ENCODE data around the gene HSPB7.
"Not testable (repeated sequence)": the region's sequence is repeated elsewhere in the genome, so short reads cannot be mapped to it uniquely, and the experiment has no call there.

The HSPB7 gene

DNA sequence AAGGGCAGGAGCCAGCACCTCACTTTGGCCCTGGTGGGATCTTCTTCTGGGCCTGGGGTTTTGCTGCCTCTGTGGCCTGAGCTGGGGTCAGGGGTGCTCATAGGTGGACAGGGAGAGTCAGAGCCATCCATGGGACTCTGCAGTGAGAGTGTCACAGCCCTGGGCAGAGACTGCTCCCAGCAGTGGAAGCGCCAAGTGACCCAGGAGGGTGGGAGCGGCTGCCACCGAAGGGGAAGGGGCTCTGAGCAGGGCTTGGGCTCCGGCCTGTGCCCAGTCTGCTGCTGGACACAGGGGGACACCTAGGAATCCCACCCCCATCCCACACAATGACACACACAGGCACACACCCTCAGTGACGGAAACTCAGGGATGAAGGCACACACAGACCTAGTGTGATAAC is 26.1 kb upstream of the HSPB7 start:
- FAIRE-seq (no peak), DNase-seq (ENCODE audit: insufficient read length, low spot score) (no peak)
- TF ChIP-seq, protein P1, sequence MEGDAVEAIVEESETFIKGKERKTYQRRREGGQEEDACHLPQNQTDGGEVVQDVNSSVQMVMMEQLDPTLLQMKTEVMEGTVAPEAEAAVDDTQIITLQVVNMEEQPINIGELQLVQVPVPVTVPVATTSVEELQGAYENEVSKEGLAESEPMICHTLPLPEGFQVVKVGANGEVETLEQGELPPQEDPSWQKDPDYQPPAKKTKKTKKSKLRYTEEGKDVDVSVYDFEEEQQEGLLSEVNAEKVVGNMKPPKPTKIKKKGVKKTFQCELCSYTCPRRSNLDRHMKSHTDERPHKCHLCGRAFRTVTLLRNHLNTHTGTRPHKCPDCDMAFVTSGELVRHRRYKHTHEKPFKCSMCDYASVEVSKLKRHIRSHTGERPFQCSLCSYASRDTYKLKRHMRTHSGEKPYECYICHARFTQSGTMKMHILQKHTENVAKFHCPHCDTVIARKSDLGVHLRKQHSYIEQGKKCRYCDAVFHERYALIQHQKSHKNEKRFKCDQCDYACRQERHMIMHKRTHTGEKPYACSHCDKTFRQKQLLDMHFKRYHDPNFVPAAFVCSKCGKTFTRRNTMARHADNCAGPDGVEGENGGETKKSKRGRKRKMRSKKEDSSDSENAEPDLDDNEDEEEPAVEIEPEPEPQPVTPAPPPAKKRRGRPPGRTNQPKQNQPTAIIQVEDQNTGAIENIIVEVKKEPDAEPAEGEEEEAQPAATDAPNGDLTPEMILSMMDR (IDR thresholded peaks at IDR 0.05; ENCODE audit: insufficient read depth, missing control alignments): no peak

- TF ChIP-seq, protein P1 (IDR thresholded peaks at IDR 0.05; ENCODE audit: insufficient read depth, missing control alignments): no peak
- no peak for DNase-seq (ENCODE audit: insufficient read length, low spot score)
- FAIRE-seq: no peak
These were observed 25.7 kb upstream of the HSPB7 start, which contains the start of gene CLCNKB for GRCh38 chr1:16043521-16043920. CLCNKB (plus strand) TSS chr1:16043782; CDS start chr1:16044493, 711 bp downstream.

- not testable (repeated sequence) for FAIRE-seq; DNase-seq (ENCODE audit: insufficient read length, low spot score)
These were observed 24.8 kb upstream of the HSPB7 start for GRCh38 chr1:16042654-16043053.

DNA sequence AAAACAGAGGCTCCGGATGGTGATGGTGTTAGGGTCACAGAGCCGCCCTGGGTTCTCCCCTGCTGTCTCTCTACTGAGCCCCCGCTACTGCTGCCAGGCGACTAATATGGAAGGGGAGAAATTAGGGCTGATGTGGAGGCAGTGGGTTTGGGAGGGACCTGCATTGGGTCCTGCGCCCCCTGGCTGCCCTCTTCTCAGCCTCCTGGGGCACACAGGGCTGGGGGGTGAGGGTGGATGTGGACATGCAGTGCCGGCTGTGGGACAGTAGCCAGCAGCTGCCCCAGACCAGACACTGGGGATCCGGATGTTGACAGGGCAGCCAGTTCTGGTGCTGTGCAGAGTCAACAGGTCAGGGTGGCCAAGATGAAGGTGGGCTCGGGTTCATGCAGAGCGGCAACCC is 24.3 kb upstream of the HSPB7 start:
- no peak for FAIRE-seq
- no peak for DNase-seq (ENCODE audit: insufficient read length, low spot score)
- TF ChIP-seq, protein P1 (IDR thresholded peaks at IDR 0.05; ENCODE audit: insufficient read depth, missing control alignments): no peak

DNA sequence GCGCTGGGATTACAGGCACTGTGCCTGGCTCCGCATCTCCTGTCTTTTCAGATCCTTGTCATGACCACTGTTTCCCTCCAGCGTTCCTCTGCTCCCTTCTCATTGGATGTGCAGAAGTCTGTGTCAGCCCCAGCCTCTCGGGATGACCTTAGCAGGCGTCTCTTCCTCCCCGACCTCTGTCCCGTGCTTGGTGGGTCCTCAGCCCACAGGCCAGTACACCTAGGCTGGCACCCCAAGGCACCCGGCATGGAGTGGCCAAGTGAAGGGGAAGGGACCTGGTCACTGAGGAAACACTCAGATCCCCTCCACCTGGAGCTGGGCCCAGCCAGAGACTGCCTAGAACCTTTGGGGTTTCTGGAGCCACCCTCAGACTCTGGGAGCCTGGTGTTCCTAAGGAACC is 23.4 kb upstream of the HSPB7 start:
- DNase-seq (ENCODE audit: insufficient read length, low spot score) (no peak), FAIRE-seq (no peak)
- TF ChIP-seq, protein P1 (IDR thresholded peaks at IDR 0.05; ENCODE audit: insufficient read depth, missing control alignments): no peak

DNA sequence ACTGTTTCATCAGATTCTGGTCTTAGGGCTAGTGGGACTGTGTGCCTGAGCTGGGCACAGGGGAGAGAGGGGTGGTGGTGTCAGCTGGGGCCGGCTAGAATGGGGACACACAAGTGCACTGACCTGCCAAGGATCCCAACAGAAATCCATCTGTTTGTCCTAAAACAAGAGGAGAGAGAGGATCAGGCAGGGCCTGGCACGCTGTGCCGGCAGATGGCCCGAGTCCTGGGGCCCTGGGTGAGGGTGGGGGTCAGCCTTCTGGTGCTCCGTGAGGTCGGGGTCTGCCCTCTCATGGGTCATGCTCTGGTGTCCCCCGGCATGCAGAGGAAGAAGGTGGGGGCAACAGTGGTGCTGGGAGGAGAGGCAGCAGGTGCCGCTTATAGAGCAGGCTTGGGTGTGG is 22.0 kb upstream of the HSPB7 start:
- not testable (repeated sequence) for FAIRE-seq

DNA sequence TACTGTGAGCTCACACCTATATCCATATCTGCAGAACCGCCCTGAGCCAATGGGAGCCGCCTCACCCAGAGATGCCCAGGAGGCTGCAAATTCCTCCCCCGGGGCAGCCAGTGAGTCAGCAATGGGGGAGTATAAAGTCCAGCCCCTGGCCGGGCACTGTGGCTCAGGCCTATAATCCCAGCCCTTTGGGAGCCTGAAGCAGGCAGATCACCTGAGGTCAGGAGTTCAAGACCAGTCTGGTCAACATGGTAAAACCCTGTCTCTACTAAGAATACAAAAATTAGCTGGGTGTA is 20.7 kb upstream of the HSPB7 start:
- TF ChIP-seq, protein P1 (IDR thresholded peaks at IDR 0.05; ENCODE audit: insufficient read depth, missing control alignments): no peak
- DNase-seq (ENCODE audit: insufficient read length, low spot score) (no peak), FAIRE-seq (no peak)

More for the DNA sequence above, 22.0 kb upstream of the HSPB7 start:
- not testable (repeated sequence) for DNase-seq (ENCODE audit: insufficient read length, low spot score)

DNA sequence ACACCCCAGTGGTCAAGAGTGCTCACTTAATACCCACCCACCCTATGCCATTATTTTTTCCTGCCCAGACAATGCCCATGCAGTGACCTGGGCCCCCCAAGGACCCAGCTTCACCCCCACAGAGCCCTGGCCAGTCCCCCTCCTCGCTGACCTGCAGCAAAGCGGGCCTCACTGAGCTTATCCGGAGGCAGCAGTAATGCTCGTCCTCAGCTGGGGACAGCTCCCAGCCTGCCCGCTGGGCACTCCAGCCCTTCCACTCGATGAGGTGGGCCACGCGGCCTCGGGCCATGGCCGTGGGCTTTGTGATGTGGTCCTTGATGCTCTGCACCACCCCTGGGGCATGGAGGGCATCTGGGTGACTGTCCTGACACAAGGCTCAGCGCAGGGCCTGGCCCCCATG is 18.6 kb upstream of the HSPB7 start:
- FAIRE-seq: not testable (repeated sequence)

DNA sequence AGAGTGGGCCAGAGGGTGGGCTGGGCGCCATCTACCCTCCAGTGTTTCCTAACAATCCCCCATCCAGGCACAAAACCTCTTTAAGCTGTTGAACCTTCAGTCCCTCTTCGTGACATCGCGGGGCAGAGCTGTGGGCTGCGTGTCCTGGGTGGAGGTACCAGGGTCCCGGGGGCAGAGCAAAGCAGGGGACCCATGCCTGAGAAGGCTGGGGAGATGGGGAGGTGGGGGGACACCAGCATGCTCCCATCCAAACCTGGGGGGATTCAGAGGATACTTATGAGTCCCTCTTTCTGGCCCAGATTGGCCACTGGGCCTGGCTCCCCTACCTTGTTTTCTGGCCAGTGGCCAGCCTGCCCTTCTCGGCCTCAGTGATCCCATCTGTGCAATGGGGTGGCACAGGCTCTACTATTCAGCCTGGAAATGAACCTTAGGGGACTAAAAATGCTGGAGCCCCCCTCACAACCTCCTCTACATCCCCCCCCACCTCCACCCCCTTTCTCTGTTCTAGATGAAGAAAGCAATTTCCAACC is 15.3 kb upstream of the HSPB7 start:
- not testable (repeated sequence) for DNase-seq (ENCODE audit: insufficient read length, low spot score); FAIRE-seq

More for the DNA sequence above, 18.6 kb upstream of the HSPB7 start:
- not testable (repeated sequence) for DNase-seq (ENCODE audit: insufficient read length, low spot score)

All from D721Med (cell line).